DND-41 (cell line): ENCODE measurements around the gene RUNX2.

Experiments used
- EZH2 ChIP-seq: IDR thresholded peaks from 3 replicates; pipeline ENCODE4 v1.6.1; 2012; ENCODE audit warnings: borderline replicate concordance, low read depth, mild to moderate bottlenecking, moderate library complexity, low read length, inconsistent platforms; ENCODE audit not compliant: severe bottlenecking
- TF ChIP-seq, protein P1 (sequence below): IDR thresholded peaks from 2 replicates; pipeline ENCODE4 v1.5.1; 2012; ENCODE audit warnings: borderline replicate concordance, low read length, moderate library complexity, mild to moderate bottlenecking; ENCODE audit not compliant: poor library complexity, severe bottlenecking; ENCODE audit errors: extremely low read depth

- TF ChIP-seq, protein P1, sequence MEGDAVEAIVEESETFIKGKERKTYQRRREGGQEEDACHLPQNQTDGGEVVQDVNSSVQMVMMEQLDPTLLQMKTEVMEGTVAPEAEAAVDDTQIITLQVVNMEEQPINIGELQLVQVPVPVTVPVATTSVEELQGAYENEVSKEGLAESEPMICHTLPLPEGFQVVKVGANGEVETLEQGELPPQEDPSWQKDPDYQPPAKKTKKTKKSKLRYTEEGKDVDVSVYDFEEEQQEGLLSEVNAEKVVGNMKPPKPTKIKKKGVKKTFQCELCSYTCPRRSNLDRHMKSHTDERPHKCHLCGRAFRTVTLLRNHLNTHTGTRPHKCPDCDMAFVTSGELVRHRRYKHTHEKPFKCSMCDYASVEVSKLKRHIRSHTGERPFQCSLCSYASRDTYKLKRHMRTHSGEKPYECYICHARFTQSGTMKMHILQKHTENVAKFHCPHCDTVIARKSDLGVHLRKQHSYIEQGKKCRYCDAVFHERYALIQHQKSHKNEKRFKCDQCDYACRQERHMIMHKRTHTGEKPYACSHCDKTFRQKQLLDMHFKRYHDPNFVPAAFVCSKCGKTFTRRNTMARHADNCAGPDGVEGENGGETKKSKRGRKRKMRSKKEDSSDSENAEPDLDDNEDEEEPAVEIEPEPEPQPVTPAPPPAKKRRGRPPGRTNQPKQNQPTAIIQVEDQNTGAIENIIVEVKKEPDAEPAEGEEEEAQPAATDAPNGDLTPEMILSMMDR = no peak
- TF ChIP-seq EZH2 = no peak
Measured at GRCh38 chr6:45690846-45691245, 362.7 kb downstream of the RUNX2 start.
